GM13976 (cell line): ENCODE data around the gene TRPV6.

Experiments
- DNase-seq: peaks from one replicate; pipeline ENCODE4 v3.0.0; 2012; ENCODE audit warnings: low spot score
- in situ Hi-C: fragments of 300-500 bp; cut with MboI; formaldehyde crosslinking; loops from one replicate; pipeline ENCODE4 v1.12.0; 2022; ENCODE audit warnings: low sequenced_read_pairs, mixed read lengths, inconsistent platforms; ENCODE audit not compliant: unreplicated experiment
- TF ChIP-seq, protein P1 (sequence below): IDR thresholded peaks from 2 replicates; pipeline ENCODE4 v1.5.1; 2012; ENCODE audit warnings: borderline replicate concordance, mild to moderate bottlenecking; ENCODE audit not compliant: insufficient read depth; ENCODE audit errors: extremely low read depth, missing control alignments, control extremely low read depth

Gene TRPV6

DNA sequence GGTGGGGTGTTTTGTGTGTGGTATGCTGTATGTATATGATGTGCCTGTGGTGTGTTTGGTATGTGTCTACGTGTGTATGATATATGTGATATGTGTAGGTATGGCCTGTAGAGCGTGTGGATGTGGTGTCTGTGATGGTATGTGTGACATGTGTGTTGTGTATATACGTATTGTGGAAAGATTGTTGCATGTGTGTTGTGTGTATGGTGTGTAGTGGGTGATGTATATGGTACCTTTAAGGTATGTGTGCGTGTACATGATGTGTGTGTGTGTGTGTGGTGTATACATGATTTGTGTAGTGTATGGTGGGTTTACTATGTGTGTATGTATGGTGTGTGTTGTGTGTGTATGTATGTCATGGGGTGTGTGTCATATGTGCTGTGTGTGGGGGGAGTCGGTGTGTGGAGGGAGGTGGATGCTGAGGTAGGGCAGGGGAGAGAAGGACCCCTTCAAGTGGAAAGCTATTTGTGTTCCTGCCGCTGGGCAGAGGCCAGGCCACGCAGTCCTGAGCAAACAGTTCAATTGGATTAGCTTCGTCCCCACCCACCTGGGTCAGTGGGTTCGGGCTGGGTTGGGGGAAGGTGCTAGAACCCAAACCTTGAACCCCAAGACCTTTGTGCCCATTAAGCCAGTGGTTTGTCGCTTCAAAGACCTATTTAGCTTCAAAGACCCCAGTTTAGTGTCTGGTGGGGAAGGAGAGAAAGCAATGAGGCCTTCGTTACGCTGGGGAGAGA lies 1.9 kb upstream of the TRPV6 start:
- TF ChIP-seq, protein P1, sequence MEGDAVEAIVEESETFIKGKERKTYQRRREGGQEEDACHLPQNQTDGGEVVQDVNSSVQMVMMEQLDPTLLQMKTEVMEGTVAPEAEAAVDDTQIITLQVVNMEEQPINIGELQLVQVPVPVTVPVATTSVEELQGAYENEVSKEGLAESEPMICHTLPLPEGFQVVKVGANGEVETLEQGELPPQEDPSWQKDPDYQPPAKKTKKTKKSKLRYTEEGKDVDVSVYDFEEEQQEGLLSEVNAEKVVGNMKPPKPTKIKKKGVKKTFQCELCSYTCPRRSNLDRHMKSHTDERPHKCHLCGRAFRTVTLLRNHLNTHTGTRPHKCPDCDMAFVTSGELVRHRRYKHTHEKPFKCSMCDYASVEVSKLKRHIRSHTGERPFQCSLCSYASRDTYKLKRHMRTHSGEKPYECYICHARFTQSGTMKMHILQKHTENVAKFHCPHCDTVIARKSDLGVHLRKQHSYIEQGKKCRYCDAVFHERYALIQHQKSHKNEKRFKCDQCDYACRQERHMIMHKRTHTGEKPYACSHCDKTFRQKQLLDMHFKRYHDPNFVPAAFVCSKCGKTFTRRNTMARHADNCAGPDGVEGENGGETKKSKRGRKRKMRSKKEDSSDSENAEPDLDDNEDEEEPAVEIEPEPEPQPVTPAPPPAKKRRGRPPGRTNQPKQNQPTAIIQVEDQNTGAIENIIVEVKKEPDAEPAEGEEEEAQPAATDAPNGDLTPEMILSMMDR = no peak
- DNase-seq = no peak
- in situ Hi-C loops = no loop called here

- TF ChIP-seq, protein P1 = no peak
- in situ Hi-C loops = no loop called here
- no peak for DNase-seq
These were observed 1.3 kb upstream of the TRPV6 start for GRCh38 chr7:142886866-142887265.

DNA sequence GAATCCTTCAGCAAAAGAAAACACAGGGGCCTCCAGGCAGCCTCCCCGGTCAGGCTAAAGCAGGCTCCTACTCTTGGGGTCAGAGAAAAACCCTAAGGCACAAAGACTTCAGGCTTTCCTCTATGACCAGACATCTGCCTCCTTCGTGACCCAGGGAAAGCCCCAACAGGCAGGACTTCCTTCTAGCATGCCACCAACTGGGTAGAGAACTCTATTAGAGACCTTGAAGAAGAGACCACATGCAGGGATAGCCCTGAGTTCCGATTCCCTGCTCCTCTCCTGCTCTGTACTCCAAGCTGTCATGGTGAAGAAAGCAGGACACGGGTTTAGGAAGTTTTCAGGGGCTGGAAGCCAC lies 1.3 kb downstream of the TRPV6 start:
- no peak for DNase-seq
- in situ Hi-C loops = no loop called here
- TF ChIP-seq, protein P1 = no peak

DNA sequence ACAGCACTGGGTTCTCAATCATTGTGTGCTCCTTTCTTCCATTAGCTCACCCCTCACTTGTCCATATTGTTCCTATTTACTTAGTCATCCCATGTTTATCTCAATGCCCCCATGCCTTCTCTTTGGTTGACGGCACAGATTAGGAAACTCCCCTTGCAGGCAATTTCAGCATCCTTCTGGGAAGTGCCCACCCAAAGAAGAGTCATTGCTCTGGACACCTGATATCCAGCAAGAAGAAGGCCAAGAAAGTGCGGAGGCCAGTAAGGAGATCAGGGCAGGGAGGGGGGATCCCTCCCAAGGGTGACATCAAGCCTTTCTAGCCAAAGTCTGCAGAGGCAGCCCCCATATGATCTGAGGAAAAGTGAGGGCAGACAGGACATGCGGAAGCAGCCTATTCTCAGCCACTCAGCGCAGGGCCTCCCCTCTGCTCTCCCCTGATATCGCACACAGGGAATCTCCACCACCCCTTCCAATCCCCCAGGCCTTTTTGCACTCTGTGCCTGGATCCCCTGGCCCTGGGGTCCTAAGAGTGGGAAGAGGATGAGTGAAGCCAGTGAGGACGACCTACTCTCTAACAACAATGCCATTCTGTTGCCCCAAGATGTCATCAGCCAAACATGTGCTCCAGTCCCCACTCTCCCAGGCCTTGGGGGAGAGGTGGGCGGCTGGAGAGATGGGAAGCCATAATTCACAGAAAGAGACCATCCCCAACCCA lies 1.8 kb downstream of the TRPV6 start:
- no peak for DNase-seq
- in situ Hi-C loops = no loop called here
- TF ChIP-seq, protein P1 = no peak

GRCh38 chr7:142883145-142883544 lies 2.4 kb downstream of the TRPV6 start:
- in situ Hi-C loops = no loop called here
- TF ChIP-seq, protein P1 = no peak
- DNase-seq = no peak

DNA sequence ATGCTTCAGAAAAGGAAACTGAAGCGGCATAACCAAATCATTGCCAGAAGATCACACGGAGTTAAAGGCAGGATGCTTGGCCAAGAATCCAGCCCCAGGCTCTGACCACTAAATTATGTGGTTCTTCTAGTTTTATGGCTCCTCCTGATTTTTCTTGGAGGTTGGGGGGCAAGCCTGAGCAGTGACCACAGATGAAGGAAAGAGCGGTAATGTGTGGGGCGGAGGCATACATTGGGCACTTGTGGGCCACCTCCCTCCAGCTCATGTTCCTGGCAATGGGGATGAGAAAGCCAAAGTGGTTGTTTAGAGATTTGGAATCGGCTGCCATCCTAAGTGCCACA lies 3.2 kb downstream of the TRPV6 start:
- DNase-seq = no peak
- TF ChIP-seq, protein P1 = no peak
- in situ Hi-C loops = no loop called here
